COLO668 (cell line): ENCODE measurements around the gene RAG1.
A peak's percentile ranks its signal among the peaks of the same experiment; 100 is the strongest.
"Not testable (repeated sequence)": the region's sequence is repeated elsewhere in the genome, so short reads cannot be mapped to it uniquely, and the experiment has no call there.

Source experiments
- DNase-seq: peaks from one replicate; lab custom pipeline; 2025; ENCODE audit not compliant: unreplicated experiment; lab: John Stamatoyannopoulos, UW

RAG1 gene

GRCh38 chr11:36567694-36568093, at the start of gene RAG1:
RAG1 (plus strand) TSS chr11:36568007; CDS start chr11:36573305, 5,298 bp downstream.
- no peak for DNase-seq

- no peak for DNase-seq
Measured at GRCh38 chr11:36530840-36531239, 37.0 kb upstream of the RAG1 start.

GRCh38 chr11:36532941-36533601, 34.7 kb upstream of the RAG1 start:
- DNase-seq, result no peak

- DNase-seq, result no peak
Measured at GRCh38 chr11:36534276-36534840, 33.4 kb upstream of the RAG1 start.

GRCh38 chr11:36540998-36541397, 26.8 kb upstream of the RAG1 start:
- peak; percentile 66 for DNase-seq

GRCh38 chr11:36550385-36551115, 17.3 kb upstream of the RAG1 start:
- DNase-seq, result no peak

- not testable (repeated sequence) for DNase-seq
Measured at GRCh38 chr11:36557390-36557789, 10.4 kb upstream of the RAG1 start.

GRCh38 chr11:36557991-36558390, 9.8 kb upstream of the RAG1 start:
- no peak for DNase-seq

GRCh38 chr11:36558571-36559413, 9.0 kb upstream of the RAG1 start:
- DNase-seq, result no peak

- peak; percentile 28 for DNase-seq
Measured at GRCh38 chr11:36564376-36565030, 3.3 kb upstream of the RAG1 start.

- DNase-seq, result no peak
Measured at GRCh38 chr11:36565031-36565610, 2.7 kb upstream of the RAG1 start.

- DNase-seq, result no peak
Measured at GRCh38 chr11:36566407-36567053, 1.3 kb upstream of the RAG1 start.

GRCh38 chr11:36569095-36569494, 1.3 kb downstream of the RAG1 start:
- no peak for DNase-seq

GRCh38 chr11:36574486-36574885, 6.7 kb downstream of the RAG1 start:
- DNase-seq, result peak; percentile 16

GRCh38 chr11:36577373-36577772, 9.6 kb downstream of the RAG1 start:
- DNase-seq, result no peak

GRCh38 chr11:36577859-36578258, 10.1 kb downstream of the RAG1 start:
- DNase-seq, result no peak

GRCh38 chr11:36578458-36578857, 10.7 kb downstream of the RAG1 start:
- no peak for DNase-seq

- DNase-seq, result no peak
Measured at GRCh38 chr11:36581536-36581935, 13.7 kb downstream of the RAG1 start.

GRCh38 chr11:36583667-36584066, 15.9 kb downstream of the RAG1 start:
- DNase-seq, result no peak

- DNase-seq, result no peak
Measured at GRCh38 chr11:36586543-36586942, 18.7 kb downstream of the RAG1 start.
